GM13976 (cell line): ENCODE measurements around the gene ARL2.

Source experiments
- DNase-seq: peaks from one replicate; pipeline ENCODE4 v3.0.0; 2012; ENCODE audit warnings: low spot score
- CTCF ChIP-seq: IDR thresholded peaks from 2 replicates; pipeline ENCODE4 v1.5.1; 2012; ENCODE audit warnings: borderline replicate concordance, mild to moderate bottlenecking; ENCODE audit not compliant: insufficient read depth; ENCODE audit errors: extremely low read depth, missing control alignments, control extremely low read depth
- in situ Hi-C: fragments of 300-500 bp; cut with MboI; formaldehyde crosslinking; loops from one replicate; pipeline ENCODE4 v1.12.0; 2022; ENCODE audit warnings: low sequenced_read_pairs, mixed read lengths, inconsistent platforms; ENCODE audit not compliant: unreplicated experiment

The ARL2 gene

GRCh38 chr11:65008016-65008415, 5.9 kb upstream of the ARL2 start:
- in situ Hi-C loops = no loop called here
- no peak for TF ChIP-seq CTCF
- no peak for DNase-seq

GRCh38 chr11:65008873-65009272, 5.1 kb upstream of the ARL2 start:
- in situ Hi-C loops = no loop called here
- TF ChIP-seq CTCF = no peak
- no peak for DNase-seq

GRCh38 chr11:65013130-65013887, 651 bp upstream of the ARL2 start:
- in situ Hi-C loops = no loop called here
- DNase-seq = peak; percentile 95
- peak; percentile 88 for TF ChIP-seq CTCF

GRCh38 chr11:65014726-65015227, 817 bp downstream of the ARL2 start:
- no peak for TF ChIP-seq CTCF
- no peak for DNase-seq
- in situ Hi-C loops = no loop called here

- no peak for DNase-seq
- in situ Hi-C loops = no loop called here
- TF ChIP-seq CTCF = no peak
Observed at GRCh38 chr11:65016705-65017104, 2.7 kb downstream of the ARL2 start.

- in situ Hi-C loops = no loop called here
- TF ChIP-seq CTCF = no peak
- DNase-seq = no peak
Observed at GRCh38 chr11:65017937-65018336, 4.0 kb downstream of the ARL2 start.
